ENCODE data around the gene ABCC1.
"Not testable (repeated sequence)": the region's sequence is repeated elsewhere in the genome, so short reads cannot be mapped to it uniquely, and the experiment has no call there.

GRCh38 chr16:16153000-16153399 lies 203.6 kb downstream of the ABCC1 start:
- not testable (repeated sequence) for TF ChIP-seq CTCF (conservative IDR thresholded peaks at IDR 0.05 in 1 of 2, IDR thresholded peaks at IDR 0.05 in 1 of 2; ENCODE audit: low read depth in 1 of 2, low read length in 2 of 2); EZH2 (IDR thresholded peaks at IDR 0.05; ENCODE audit: low read length, missing control alignments)
